Natural killer cell (primary cell): ENCODE data around the gene CYP4F11. TPM values are rescaled to one million over a fixed set of nuclear protein-coding genes. Genes with fewer than 3 reads are reported as not detected.
"Not testable (repeated sequence)": the region's sequence is repeated elsewhere in the genome, so short reads cannot be mapped to it uniquely, and the experiment has no call there.

Experiments
- ATAC-seq, 3 donors: fragments of 150-1000 bp in 2 of 3; fragments of 200-7000 bp in 1 of 3; cut with Tn5 transposase; 1 replicate in 1 of 3; 2 replicates in 2 of 3; pipeline ENCODE4 v1.10.0; 2021; ENCODE audit warnings: mild to moderate bottlenecking in 2 of 3, moderate library complexity in 2 of 3
- DNase-seq, 2 donors: peaks; one replicate each; pipeline versions ENCODE4 v3.0.0 to v3.0.0-alpha.2; 2013 to 2021; ENCODE audit warnings: mixed read lengths in 1 of 2
- H3K27ac ChIP-seq: one replicate; pipeline ENCODE4 v1.5.1; 2013; ENCODE audit warnings: mild to moderate bottlenecking, low read length
- H3K27me3 ChIP-seq: one replicate; pipeline ENCODE4 v1.6.1; 2013; ENCODE audit warnings: low read length; ENCODE audit not compliant: control insufficient read depth, insufficient read depth
- H3K36me3 ChIP-seq: one replicate; pipeline ENCODE4 v1.6.1; 2013; ENCODE audit warnings: low read length; ENCODE audit not compliant: control insufficient read depth, insufficient read depth
- H3K4me1 ChIP-seq: one replicate; pipeline ENCODE4 v1.6.1; 2013; ENCODE audit warnings: low read length; ENCODE audit not compliant: control insufficient read depth, insufficient read depth
- H3K4me3 ChIP-seq: one replicate; pipeline ENCODE4 v1.5.1; 2013; ENCODE audit warnings: low read length
- H3K9me3 ChIP-seq: one replicate; pipeline ENCODE4 v1.6.1; 2013; ENCODE audit warnings: low read length; ENCODE audit not compliant: control insufficient read depth, insufficient read depth
- H3K27ac Mint-ChIP-seq, 2 donors: one replicate each; pipeline ENCODE4 v1.8.0; 2022; ENCODE audit warnings: mild to moderate bottlenecking in 2 of 2, mixed read lengths in 2 of 2, moderate library complexity in 1 of 2
- H3K27me3 Mint-ChIP-seq, 2 donors: one replicate each; pipeline ENCODE4 v1.8.0; 2022; ENCODE audit warnings: low read depth in 2 of 2, mixed read lengths in 2 of 2
- H3K36me3 Mint-ChIP-seq: one replicate; pipeline ENCODE4 v1.8.0; 2022; ENCODE audit warnings: mixed read lengths
- H3K4me1 Mint-ChIP-seq, 2 donors: one replicate each; pipeline ENCODE4 v1.8.0; 2022; ENCODE audit warnings: mixed read lengths in 2 of 2
- H3K4me3 Mint-ChIP-seq: one replicate; pipeline ENCODE4 v1.8.0; 2022; ENCODE audit warnings: mild to moderate bottlenecking, moderate library complexity, mixed read lengths
- H3K9me3 Mint-ChIP-seq, 2 donors: one replicate each; pipeline ENCODE4 v1.8.0; 2022; ENCODE audit warnings: mixed read lengths in 2 of 2
- WGBS: methylation state at CpG from one replicate; pipeline ENCODE4 v1.1.7; 2013; ENCODE audit warnings: missing lambda C conversion rate; ENCODE audit not compliant: insufficient coverage; 5-methylcytosine and 5-hydroxymethylcytosine counted together
- intact Hi-C: fragments of 100-400 bp; cut with micrococcal nuclease; formaldehyde crosslinking; loops from one replicate; pipeline ENCODE4 v1.14.2; 2022
- total RNA-seq, 4 donors: library from RNA; stranded (reverse); fragments of 120-200 nt in 1 of 4; gene quantifications; one replicate each; pipeline versions ENCODE4 v1.2.3 to v1.2.4, GENCODE V29; 2013 to 2022
- TF ChIP-seq, protein P1 (sequence below): fragments of 200-600 bp; IDR thresholded peaks from one replicate; pipeline ENCODE4 v1.8.0; 2022; ENCODE audit warnings: antibody characterized with exemption

The CYP4F11 gene
- total RNA-seq, 3 donors from 2014 or later (not counting 1 experiment from before 2014, with no cell fraction given) = not detected

DNA sequence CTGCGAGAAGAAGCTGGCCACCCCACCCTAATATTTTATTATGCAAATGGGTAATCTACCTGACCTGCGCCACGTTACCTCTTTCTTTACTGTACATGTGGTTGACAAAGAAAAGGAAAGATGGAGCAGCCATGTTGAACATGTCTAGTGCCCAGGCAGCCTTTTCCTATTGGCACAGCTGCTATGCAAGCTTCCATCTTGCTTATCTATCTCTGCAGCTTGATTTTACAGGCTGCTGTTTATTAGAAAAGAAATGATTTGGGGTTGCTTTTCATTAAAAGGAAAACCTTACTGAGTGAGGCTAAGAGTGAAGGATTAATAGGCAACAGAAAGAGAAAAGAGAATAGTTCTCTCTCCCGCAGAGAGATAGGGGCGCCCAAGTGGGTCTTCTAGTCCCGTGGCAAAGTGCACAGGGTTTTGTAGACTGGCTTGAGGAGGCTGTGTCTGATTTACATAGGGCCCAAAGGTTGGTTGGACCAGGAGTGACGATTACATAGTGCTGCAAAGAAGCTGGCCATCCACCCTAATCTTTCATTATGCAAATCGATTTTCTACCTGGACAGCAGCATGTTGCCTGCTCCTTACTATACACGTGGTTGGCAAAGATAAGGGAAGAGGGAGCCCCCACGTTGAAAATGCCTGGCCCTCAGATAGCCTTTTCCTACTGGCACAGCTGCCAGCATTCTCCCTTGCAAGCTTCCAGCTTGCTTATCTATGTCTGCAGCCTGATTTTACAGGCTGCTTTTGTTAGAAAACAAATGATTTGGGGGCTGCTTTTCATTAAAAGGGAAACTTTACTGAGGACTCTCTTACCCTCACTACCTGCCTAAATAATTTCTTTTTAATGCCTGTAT is 42.7 kb upstream of the CYP4F11 start:
- peaks cover 4% of the 10 kb centered on the region for H3K9me3 ChIP-seq
- Mint-ChIP-seq H3K4me1 (no peaks in the 10 kb centered on the region), H3K27me3 (peaks cover 19 to 24% of the 10 kb centered on the region in 2 donors), H3K36me3 (peaks cover 8% of the 10 kb centered on the region), H3K4me3 (no peak overlapping the region), H3K27ac (no peak overlapping the region), H3K9me3 (no peaks in the 10 kb centered on the region)
- TF ChIP-seq, protein P1, sequence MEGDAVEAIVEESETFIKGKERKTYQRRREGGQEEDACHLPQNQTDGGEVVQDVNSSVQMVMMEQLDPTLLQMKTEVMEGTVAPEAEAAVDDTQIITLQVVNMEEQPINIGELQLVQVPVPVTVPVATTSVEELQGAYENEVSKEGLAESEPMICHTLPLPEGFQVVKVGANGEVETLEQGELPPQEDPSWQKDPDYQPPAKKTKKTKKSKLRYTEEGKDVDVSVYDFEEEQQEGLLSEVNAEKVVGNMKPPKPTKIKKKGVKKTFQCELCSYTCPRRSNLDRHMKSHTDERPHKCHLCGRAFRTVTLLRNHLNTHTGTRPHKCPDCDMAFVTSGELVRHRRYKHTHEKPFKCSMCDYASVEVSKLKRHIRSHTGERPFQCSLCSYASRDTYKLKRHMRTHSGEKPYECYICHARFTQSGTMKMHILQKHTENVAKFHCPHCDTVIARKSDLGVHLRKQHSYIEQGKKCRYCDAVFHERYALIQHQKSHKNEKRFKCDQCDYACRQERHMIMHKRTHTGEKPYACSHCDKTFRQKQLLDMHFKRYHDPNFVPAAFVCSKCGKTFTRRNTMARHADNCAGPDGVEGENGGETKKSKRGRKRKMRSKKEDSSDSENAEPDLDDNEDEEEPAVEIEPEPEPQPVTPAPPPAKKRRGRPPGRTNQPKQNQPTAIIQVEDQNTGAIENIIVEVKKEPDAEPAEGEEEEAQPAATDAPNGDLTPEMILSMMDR = no peak
- H3K36me3 ChIP-seq = no peaks in the 10 kb centered on the region
- 49% methylated on average over 9 of the region's 10 CpGs for WGBS
- peaks cover under 1% of the 10 kb centered on the region for H3K27me3 ChIP-seq
- no peaks in the 10 kb centered on the region for H3K4me1 ChIP-seq
- DNase-seq (no peak), ATAC-seq (no peak)
- H3K27ac ChIP-seq = no peak overlapping the region
- intact Hi-C loops = no loop called here
- H3K4me3 ChIP-seq = no peak overlapping the region

DNA sequence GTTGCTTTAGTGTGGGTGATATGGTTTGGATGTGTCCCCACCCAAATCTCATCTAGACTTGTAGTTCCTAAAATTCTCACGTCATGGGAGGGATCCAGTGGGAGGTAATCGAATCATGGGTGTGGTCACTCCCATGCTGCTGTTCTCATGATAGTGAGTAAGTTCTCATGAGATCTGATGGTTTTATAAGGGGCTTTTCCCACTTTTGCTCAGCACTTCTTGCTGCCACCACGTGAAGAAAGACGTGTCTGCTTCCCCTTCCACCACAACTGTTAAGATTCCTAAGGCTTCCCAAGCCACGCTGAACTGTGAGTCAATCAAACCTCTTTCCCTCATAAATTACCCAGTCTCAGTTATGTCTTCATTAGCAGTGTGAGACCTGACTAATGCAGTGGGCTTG is 40.5 kb upstream of the CYP4F11 start:
- no peaks in the 10 kb centered on the region for H3K9me3 Mint-ChIP-seq
- peaks cover 24 to 38% of the 10 kb centered on the region in 2 donors for H3K27me3 Mint-ChIP-seq
- Histone ChIP-seq H3K36me3 (no peaks in the 10 kb centered on the region), H3K27me3 (no peaks in the 10 kb centered on the region), H3K9me3 (no peaks in the 10 kb centered on the region), H3K4me3 (no peak overlapping the region), H3K27ac (no peak overlapping the region), H3K4me1 (no peaks in the 10 kb centered on the region)
- H3K4me1 Mint-ChIP-seq = no peaks in the 10 kb centered on the region
- H3K4me3 Mint-ChIP-seq = no peak overlapping the region
- DNase-seq (no peak), ATAC-seq (no peak)
- TF ChIP-seq, protein P1 = no peak
- no peak overlapping the region for H3K27ac Mint-ChIP-seq
- intact Hi-C loops = no loop called here
- no peaks in the 10 kb centered on the region for H3K36me3 Mint-ChIP-seq
- WGBS = 59% methylated on average over 5 of the region's 5 CpGs

- H3K27ac ChIP-seq, H3K4me3 Mint-ChIP-seq, H3K27me3 ChIP-seq, H3K9me3 ChIP-seq, H3K4me1 ChIP-seq, intact Hi-C loops, H3K27ac Mint-ChIP-seq, H3K4me3 ChIP-seq, H3K36me3 ChIP-seq, DNase-seq, ATAC-seq, H3K9me3 Mint-ChIP-seq, H3K36me3 Mint-ChIP-seq, H3K4me1 Mint-ChIP-seq: not testable (repeated sequence)
- peaks cover 22 to 48% of the 10 kb centered on the region in 2 donors for H3K27me3 Mint-ChIP-seq
These were observed 37.7 kb upstream of the CYP4F11 start for GRCh38 chr19:15972043-15972442.

DNA sequence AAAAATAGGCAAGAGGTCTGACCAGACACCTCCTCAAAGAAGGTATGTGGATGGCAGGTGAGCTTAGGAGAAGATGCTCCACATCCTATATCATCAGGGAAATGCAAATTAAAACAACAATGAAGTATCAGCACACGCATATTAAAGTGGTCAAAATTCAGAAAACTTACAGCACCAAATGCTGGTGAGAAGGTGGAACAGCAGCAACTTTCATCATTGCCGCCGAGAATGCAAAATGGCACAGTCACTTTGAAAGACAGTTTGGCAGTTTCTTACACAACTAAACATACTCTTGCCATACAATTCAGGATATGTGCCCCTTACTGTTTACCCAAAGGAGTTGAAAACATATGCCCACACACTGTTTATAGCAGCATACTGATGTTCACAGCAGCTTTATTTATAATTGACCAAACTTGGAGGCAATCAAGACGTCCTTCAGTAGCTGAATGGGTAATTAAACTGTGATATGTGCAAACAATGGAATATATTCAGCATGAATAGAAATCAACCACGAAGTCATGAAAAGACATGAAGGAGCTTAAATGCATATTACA is 37.0 kb upstream of the CYP4F11 start:
- Histone ChIP-seq H3K9me3 (no peaks in the 10 kb centered on the region), H3K27ac (no peak overlapping the region), H3K4me3 (no peak overlapping the region), H3K36me3 (no peaks in the 10 kb centered on the region), H3K4me1 (no peaks in the 10 kb centered on the region), H3K27me3 (no peaks in the 10 kb centered on the region)
- TF ChIP-seq, protein P1 = no peak
- H3K4me3 Mint-ChIP-seq = no peak overlapping the region
- intact Hi-C loops = no loop called here
- peaks cover 21 to 51% of the 10 kb centered on the region in 2 donors for H3K27me3 Mint-ChIP-seq
- ATAC-seq (no peak), DNase-seq (no peak)
- no peak overlapping the region for H3K27ac Mint-ChIP-seq
- 66% methylated on average over 5 of the region's 5 CpGs for WGBS
- H3K4me1 Mint-ChIP-seq = no peaks in the 10 kb centered on the region
- no peaks in the 10 kb centered on the region for H3K9me3 Mint-ChIP-seq
- H3K36me3 Mint-ChIP-seq = no peaks in the 10 kb centered on the region
